Measurements from ENCODE around the gene CD58.
"Not testable (repeated sequence)": the region's sequence is repeated elsewhere in the genome, so short reads cannot be mapped to it uniquely, and the experiment has no call there.

CD58 gene

DNA sequence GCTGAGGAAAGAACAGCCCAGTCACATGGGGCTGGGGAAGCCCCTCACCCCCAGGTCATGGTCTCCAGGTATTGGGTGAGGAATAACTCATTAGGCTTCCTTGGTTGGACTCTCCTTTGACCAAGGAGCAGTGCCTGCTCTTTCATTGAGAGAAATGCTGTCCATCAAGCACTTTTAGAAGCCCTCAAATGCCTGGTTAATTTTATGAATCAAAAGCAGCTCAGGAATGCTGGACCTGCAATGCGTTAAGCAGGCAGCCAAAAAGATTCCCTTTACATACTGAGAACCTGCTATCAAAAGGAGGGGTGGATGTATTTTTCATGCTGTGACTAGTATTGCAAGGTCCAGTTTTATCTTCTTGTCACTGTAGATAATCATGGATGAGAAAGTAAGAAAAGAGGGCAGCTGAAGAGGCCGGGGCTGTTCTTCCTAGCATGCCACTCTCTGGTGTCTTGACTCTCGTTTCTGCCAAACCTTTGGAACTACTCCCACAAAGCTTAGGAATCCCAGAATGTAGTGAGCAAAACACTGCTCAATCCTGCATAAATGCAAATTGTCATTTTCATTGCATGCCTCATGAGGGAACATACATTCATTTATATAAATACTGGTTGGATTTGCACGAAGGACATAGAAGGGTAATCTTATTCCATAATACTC lies 2.1 kb upstream of the CD58 start:
- in situ Hi-C loops (cut with HindIII; ENCODE audit: low sequenced_read_pairs): no loop called here

DNA sequence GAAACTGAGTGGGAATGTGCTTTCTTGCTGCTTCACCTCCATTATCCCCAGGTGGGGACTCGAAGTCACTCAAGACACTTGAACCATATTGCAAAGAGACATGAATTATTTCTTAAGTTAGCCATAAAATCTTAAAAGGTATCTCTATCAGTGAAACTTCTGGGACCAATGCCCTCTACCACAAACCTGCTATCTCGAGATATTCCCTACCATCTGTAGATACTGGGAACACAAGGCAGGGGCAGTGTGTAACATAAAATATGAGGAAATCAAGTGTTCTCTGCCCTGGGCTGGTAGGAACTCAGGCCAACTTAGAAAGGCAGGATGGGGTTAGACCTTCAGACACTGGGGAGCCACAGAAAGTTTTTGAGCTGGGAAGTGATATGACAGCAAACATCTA lies 1.3 kb upstream of the CD58 start:
- in situ Hi-C loops (cut with HindIII; ENCODE audit: low sequenced_read_pairs): no loop called here

- in situ Hi-C loops (cut with HindIII; ENCODE audit: low sequenced_read_pairs): no loop called here
Measured at GRCh38 chr1:116571215-116571919, 541 bp upstream of the CD58 start.

- in situ Hi-C loops (cut with HindIII; ENCODE audit: low sequenced_read_pairs): no loop called here
Measured at GRCh38 chr1:116569776-116570357, 959 bp downstream of the CD58 start.

GRCh38 chr1:116569381-116569670 lies 1.5 kb downstream of the CD58 start:
- in situ Hi-C loops (cut with HindIII; ENCODE audit: low sequenced_read_pairs): no loop called here

DNA sequence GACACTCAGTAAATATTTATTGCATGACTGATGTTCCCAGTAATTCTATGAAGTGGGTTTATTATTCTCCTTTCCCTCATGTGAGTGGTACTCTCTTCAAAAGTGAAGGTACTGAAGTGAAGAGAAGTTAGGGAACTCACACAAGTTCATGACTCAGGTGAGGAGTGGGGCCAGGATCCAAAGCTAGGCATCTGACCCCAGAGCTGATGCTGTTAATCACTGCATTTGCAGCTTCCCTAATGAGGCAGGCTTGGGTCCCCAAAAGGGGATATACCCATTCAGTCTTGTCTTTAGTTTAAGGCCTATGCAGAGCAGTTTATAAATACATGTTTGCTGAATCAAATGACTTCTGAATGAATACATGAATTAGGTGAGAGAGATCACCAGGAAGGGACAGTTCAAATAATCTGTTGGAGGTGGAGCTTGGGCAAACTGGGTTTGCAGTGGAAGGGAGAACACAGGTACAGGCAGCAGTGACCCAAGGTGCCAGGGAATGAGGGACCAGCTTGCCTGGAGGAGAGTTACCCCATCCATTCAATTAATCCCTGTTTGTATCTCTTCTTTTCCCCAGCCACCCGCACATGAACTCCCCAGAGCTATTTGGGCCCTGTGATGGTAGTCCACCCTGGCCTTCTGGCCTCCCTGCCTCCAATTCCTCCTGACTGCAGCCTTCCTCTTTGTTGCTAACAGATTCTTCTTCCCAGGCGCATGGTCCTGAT lies 2.0 kb downstream of the CD58 start:
- in situ Hi-C loops (cut with HindIII; ENCODE audit: low sequenced_read_pairs): no loop called here

GRCh38 chr1:116567790-116568661 lies 2.8 kb downstream of the CD58 start:
- in situ Hi-C loops (cut with HindIII; ENCODE audit: low sequenced_read_pairs): no loop called here

DNA sequence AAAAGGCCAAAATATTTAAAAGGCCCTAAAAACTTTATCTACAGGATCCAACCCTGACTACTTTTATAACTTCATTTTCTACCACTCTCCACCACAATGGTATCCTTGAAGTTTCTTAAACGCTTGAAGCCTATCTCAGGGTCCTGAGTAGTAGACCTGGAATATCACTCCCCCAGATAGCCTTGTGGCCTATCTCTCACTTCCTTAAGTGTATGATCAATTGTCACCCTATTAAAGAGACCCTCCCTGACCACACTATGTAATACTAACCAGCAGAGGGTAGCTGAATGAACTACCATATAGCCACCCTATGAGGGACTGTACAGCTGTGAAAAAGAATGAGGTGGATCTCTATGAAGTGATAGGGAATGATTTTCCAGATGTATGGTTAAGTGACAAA lies 5.6 kb downstream of the CD58 start:
- in situ Hi-C loops (cut with HindIII; ENCODE audit: low sequenced_read_pairs): no loop called here

DNA sequence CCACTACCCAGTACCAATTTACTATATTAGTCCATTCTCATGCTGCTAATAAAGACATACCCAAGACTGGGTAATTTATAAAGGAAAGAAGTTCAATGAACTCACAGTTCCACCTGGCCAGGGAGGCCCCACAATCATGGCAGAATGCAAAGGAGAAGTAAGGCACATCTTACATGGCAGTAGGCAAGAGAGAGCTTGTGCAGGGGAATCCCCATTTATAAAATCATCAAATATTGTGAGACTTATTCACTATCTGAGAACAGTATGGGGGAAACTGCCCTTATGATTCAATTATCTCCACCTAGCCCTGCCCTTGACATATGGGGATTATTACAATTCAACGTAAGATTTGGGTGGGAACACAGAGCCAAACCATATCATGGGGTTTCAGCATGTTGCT lies 6.4 kb downstream of the CD58 start:
- in situ Hi-C loops (cut with HindIII; ENCODE audit: low sequenced_read_pairs): no loop called here

DNA sequence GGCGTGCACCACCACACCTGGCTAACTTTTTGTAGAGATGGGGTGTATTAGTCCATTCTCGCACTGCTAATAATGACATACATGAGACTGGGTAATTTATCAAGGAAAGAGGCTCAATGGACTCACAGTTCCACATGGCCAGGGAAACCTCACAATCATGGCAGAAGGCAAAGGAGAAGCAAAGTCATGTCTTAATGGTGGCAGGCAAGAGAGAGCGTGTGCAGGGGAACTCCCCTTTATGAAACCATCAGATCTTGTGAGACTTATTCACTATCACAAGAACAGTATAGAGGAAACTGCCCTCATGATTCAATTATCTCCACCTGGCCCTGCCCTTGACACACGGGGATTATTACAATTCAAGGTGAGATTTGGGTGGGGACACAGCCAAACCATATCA lies 8.4 kb downstream of the CD58 start:
- in situ Hi-C loops (cut with HindIII; ENCODE audit: low sequenced_read_pairs): not testable (repeated sequence)

- in situ Hi-C loops (cut with HindIII; ENCODE audit: low sequenced_read_pairs): no loop called here
Measured at GRCh38 chr1:116561563-116561962, 9.3 kb downstream of the CD58 start.

DNA sequence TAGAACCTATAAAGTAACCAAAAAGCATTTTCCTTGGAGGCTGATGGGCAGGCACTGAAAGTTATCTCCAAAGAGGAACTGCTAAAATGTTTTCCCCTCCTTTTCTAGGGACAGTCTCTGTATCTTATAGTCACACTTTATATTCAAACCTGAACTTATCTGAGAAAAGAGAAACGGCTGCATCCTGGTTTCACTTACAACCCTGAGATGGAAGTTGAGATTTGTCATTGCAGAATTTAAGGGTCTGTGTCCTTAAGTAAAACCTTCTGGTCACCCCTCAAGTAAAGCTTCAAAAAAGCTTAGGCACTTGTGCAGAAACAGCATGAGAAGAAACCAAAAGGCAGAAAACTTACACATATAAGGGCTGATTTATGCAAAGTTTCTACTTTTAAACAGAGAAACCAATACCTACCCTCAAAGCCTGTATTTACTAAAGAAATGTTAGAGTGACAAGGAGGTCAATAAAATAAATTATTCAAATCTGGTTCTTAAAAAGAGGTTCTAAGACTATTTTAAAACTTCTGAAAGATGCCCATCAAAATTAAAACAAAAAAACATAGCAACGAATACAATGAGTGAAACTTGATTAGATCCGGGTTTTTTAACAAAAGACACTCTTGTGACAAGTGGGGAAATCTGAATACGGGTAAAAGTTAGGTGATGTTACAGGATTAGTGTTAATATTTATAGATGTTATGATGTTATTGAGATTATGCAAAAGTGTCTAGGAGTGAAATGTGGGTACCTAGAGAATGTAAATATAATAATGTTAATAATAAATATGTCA lies 9.9 kb downstream of the CD58 start:
- in situ Hi-C loops (cut with HindIII; ENCODE audit: low sequenced_read_pairs): no loop called here

GRCh38 chr1:116559304-116559761 lies 11.5 kb downstream of the CD58 start:
- in situ Hi-C loops (cut with HindIII; ENCODE audit: low sequenced_read_pairs): no loop called here

GRCh38 chr1:116558571-116558970 lies 12.3 kb downstream of the CD58 start:
- in situ Hi-C loops (cut with HindIII; ENCODE audit: low sequenced_read_pairs): no loop called here

DNA sequence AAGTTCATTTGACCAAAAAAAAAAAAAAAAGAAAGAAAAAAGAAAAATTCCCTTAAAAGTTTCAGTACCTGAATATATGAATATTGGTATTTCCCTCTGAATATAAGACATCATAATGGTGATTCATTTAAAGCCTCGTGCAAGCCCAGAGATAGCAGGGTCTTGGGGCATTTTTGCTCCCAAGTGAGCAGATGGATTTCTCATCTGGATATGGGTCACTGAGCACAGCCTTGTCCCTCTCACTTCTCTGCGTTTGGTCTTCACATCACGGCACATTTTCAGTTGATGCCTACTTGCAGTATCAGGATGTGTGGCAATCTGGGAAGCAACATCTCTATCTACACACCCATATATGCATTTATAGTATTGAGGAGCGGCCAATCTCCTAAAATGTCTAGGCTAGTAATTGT lies 12.7 kb downstream of the CD58 start:
- in situ Hi-C loops (cut with HindIII; ENCODE audit: low sequenced_read_pairs): no loop called here

- in situ Hi-C loops (cut with HindIII; ENCODE audit: low sequenced_read_pairs): no loop called here
Measured at GRCh38 chr1:116557323-116557878, 13.4 kb downstream of the CD58 start.

DNA sequence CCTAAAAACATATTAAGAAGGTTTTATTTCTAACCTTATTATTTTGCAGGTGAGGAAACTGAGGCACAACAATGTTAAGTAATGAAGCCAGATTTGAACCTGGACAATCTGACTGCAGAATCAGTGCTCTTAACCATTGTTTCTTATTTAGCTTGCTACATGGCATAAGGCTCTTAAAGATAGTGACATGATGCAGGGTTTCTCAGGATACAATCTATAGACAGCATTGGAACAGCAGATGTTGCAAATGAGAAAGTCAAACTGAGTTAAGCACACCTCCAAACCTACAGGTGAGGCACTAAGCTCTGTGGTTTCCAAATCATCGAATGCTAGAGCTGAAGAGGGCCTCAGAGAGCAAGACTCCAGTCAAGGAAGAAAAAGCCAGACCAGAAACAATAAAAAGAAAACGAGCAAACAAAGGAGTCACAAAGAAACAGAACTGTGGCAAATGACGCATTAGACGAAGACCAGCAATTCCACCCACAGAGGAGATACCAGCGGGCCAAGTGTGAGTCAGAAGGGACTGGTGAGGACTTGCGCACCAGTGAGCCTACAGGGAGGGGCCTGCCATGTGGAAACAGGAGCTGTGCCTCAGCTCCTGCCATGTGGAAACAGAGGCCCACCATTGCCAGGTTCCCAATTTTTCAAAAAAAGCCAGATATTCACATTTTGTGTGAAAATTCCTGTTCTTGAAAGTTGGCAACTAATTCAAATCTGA lies 14.4 kb downstream of the CD58 start:
- in situ Hi-C loops (cut with HindIII; ENCODE audit: low sequenced_read_pairs): no loop called here

GRCh38 chr1:116554924-116555323 lies 15.9 kb downstream of the CD58 start:
- in situ Hi-C loops (cut with HindIII; ENCODE audit: low sequenced_read_pairs): no loop called here

Data from endothelial cell of hepatic sinusoid (primary cell).